Fibroblast of villous mesenchyme (primary cell): ENCODE measurements around the gene POLR3C. TPM values are rescaled to one million over a fixed set of nuclear protein-coding genes. Genes with fewer than 3 reads are reported as not detected.

ENCODE experiments used
- DNase-seq: peaks from one replicate; pipeline ENCODE4 v3.0.0-alpha.2; 2010; ENCODE audit warnings: low read depth
- H3K4me3 ChIP-seq: 2 replicates; pipeline ENCODE4 v1.5.1; 2011; ENCODE audit warnings: low read depth, mild to moderate bottlenecking, low read length
- total RNA-seq: library from RNA; depleted of rRNA; stranded (reverse); fragments of >200 nt; gene quantifications from 2 replicates; pipeline ENCODE4 v1.2.3, GENCODE V29; 2012
- TF ChIP-seq, protein P1 (sequence below): IDR thresholded peaks from 2 replicates; pipeline ENCODE4 v1.5.1; 2012; ENCODE audit warnings: low read depth, mild to moderate bottlenecking, low read length; ENCODE audit not compliant: insufficient read depth

Gene POLR3C
- total RNA-seq, 1 donor: 41.5 TPM

DNA sequence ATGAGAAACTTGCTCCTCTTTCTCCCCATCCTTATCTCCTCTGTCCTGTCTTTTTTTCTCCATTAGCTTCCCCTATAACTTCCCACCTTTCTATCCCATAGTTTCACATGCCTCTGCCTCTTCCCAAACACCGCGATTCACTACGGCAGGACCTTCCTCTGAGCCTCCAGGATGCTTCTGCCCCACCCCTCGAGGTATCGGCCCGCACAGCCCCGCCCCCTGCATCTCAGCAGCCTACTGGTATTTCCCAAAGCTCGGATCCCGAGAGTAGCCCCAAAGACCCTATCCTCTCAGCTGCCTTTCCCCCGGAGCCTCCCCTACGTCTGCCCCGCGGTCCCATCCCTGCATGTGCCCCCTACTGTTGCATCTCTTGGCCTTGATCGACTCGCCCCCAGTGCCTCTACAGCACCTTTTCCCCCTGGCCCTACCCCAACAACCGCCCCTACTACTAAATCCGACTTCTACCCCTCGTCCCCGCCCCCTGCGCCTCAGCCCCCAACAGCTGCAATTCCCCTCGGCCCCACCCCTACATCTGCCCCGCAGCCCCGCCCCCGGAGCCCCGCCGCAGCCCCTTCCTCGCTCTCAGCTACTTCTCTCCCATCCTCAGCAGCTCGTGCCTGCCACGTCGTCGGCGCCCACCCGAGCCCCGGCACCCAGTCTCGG lies 34.4 kb downstream of the POLR3C start:
- peak overlapping the region; percentile 98 for H3K4me3 ChIP-seq
- peak; percentile 44 for DNase-seq
- TF ChIP-seq, protein P1, sequence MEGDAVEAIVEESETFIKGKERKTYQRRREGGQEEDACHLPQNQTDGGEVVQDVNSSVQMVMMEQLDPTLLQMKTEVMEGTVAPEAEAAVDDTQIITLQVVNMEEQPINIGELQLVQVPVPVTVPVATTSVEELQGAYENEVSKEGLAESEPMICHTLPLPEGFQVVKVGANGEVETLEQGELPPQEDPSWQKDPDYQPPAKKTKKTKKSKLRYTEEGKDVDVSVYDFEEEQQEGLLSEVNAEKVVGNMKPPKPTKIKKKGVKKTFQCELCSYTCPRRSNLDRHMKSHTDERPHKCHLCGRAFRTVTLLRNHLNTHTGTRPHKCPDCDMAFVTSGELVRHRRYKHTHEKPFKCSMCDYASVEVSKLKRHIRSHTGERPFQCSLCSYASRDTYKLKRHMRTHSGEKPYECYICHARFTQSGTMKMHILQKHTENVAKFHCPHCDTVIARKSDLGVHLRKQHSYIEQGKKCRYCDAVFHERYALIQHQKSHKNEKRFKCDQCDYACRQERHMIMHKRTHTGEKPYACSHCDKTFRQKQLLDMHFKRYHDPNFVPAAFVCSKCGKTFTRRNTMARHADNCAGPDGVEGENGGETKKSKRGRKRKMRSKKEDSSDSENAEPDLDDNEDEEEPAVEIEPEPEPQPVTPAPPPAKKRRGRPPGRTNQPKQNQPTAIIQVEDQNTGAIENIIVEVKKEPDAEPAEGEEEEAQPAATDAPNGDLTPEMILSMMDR: no peak

DNA sequence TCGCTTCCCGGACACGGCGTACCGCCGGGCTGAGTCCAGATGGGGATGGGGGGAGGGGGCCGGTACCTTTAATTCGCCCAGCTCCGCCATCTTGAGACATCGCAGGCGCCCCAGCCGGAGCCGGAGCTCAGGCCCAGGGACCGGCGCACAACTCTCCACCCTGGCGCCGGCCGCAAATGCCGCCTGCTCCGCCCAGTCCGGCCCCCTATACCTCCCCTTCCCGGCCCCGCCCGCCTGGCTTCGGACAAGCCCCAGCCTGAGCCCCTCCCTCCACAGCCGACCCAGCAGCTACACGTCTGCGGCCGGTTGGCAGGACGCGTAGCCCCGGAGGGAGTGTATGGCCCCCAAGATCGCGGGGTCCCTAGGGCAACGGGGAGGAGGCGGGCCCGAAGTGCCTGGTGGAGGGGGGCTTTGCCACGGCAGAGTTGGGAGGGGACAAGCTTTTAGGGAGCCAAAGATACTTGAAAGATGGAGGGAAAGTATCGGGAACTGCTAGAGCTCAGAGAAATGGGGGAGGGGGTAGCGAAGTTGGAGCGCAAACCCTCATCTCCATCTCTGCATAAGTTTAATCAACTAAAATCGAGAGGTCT lies 35.0 kb downstream of the POLR3C start, which contains the start of gene PIAS3:
Gene PIAS3, minus strand, starts transcription at position 181 of the 590 bp plus-strand sequence. Its CDS starts 91 bp downstream, at position 90.
- H3K4me3 ChIP-seq: peak within 1 kb of the TSS; percentile 98
- peak; percentile 96 for DNase-seq
- TF ChIP-seq, protein P1: no peak

GRCh38 chr1:145859491-145860023 lies 35.6 kb downstream of the POLR3C start:
- DNase-seq: peak; percentile 86
- peak overlapping the region; percentile 98 for H3K4me3 ChIP-seq
- TF ChIP-seq, protein P1: no peak

DNA sequence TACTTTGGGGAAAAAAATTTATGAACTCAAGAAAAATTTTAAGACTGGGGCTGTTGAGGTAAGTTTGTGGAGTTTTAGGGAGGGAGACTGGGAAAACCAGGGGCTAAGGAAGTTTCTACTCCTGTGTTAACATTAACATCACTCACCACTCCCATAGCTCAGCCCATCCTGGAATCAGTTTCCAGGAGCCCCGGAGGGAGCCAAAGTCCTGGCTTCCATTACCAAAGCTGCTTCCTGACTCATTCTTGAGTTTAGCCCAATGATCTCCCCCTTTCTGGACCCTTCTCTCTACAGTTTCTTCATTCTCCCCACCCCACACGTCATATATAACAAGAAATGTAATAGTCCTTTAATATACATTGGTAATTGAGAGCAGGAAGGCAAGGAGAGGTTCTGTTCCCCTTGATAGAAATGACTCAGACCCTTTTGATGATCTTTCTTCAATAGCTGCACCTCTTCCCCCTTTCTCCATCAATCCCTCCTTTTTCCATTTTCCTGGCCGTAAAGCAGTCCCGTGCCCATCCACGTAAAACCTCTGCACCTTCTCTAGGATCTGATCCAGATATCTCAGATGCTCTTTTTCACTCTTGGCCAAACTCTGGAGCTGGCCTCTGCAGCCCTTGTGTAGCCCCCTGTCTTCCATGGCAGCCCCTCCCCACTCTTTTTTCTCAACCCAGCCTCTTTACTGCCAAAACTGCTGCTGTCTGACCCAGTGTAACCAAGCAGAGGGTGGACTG lies 39.5 kb downstream of the POLR3C start:
- DNase-seq: no peak
- TF ChIP-seq, protein P1: no peak
- H3K4me3 ChIP-seq: no peak overlapping the region

- TF ChIP-seq, protein P1: no peak
- no peak overlapping the region for H3K4me3 ChIP-seq
- no peak for DNase-seq
Measured at GRCh38 chr1:145868232-145868631, 44.2 kb downstream of the POLR3C start.

GRCh38 chr1:145871994-145872924 lies 48.3 kb downstream of the POLR3C start:
- H3K4me3 ChIP-seq: peak overlapping the region; percentile 43
- TF ChIP-seq, protein P1: no peak
- DNase-seq: peak; percentile 45
